ENCODE data around the gene TMEM8B. TPM values are rescaled to one million over a fixed set of nuclear protein-coding genes. Genes with fewer than 3 reads are reported as not detected.
A peak's percentile ranks its signal among the peaks of the same experiment; 100 is the strongest.

The TMEM8B gene, protein sequence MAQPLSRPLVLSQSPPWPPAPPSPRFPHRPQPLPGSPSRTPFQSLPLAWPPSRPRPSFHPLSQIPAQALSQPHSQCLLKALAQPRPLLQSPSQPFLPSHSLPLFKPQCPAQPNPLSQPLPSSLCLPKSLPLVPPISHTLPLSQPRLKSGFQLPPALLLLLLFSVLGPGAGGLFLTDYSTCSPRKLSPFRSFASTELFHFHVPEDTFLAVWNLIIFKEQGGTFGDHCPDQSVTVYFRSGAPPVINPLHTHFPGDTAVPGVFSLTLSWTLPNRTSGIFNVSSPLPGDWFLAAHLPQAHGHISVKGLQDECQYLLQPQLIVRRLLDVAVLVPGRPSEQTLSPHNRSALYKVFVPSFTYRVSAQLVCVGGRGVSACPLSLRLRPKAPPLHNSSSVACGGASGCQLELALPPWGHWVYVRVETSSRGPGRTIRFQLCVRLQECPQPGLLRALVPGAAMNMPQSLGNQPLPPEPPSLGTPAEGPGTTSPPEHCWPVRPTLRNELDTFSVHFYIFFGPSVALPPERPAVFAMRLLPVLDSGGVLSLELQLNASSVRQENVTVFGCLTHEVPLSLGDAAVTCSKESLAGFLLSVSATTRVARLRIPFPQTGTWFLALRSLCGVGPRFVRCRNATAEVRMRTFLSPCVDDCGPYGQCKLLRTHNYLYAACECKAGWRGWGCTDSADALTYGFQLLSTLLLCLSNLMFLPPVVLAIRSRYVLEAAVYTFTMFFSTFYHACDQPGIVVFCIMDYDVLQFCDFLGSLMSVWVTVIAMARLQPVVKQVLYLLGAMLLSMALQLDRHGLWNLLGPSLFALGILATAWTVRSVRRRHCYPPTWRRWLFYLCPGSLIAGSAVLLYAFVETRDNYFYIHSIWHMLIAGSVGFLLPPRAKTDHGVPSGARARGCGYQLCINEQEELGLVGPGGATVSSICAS
- total RNA-seq (2021), result 7.9 and 9.3 TPM in 2 replicates
- long read RNA-seq, partial matches to known transcripts, result 18 of 25 reads
- long read RNA-seq, other reads (novel, unspliced or antisense), result 7 of 25 reads

DNA sequence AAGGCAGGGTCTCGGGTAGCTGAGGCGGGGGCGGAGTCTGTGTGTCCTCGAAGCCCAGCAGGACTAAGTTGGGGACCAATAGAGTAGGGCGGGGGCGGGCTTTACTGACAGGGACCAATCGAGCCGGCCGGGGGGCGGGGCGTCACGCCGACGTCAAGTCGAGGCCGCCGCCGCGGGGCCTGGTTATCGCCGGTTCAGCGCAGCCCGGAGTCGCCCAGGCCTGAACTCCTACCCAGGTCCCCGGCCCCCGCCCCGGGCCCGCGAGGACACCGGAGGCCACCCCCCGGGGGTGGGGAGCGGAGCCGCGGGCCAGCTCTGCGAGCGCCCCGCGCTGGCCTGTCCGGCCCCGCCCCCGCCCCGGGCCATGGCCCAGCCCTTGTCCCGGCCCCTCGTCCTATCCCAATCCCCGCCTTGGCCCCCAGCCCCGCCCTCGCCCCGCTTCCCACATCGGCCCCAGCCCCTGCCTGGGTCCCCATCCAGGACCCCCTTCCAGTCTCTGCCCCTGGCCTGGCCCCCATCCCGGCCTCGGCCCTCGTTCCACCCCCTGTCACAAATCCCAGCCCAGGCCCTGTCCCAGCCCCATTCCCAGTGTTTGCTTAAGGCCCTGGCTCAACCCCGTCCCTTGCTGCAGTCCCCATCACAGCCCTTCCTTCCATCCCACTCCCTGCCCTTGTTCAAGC is at the start of gene TMEM8B:
Gene TMEM8B, plus strand, starts transcription at position 145 of the 680 bp plus-strand sequence. Its CDS starts 220 bp downstream, at position 365.
- Histone ChIP-seq H3K56ac (ENCODE audit: insufficient read length, low read depth, low read length) (no peak within 1 kb of the TSS), H2BK20ac (ENCODE audit: low read depth, low read length, poor library complexity, severe bottlenecking) (no peak within 1 kb of the TSS), H2BK120ac (ENCODE audit: low read depth, low read length, poor library complexity, severe bottlenecking) (no peak within 1 kb of the TSS), H2BK12ac (ENCODE audit: insufficient read length, low read depth, low read length) (no peak within 1 kb of the TSS), H2BK15ac (ENCODE audit: low read depth, low read length) (no peak within 1 kb of the TSS), H4K8ac (replicated peaks; ENCODE audit: insufficient read length, low read depth, low read length) (no peak within 1 kb of the TSS), H3K9me3 (ENCODE audit: control insufficient read depth, low read depth, low read length) (no peaks in the 10 kb centered on the region), H3K4me2 (ENCODE audit: insufficient read depth, insufficient read length, low read length) (peak within 1 kb of the TSS; percentile 77), H3K79me2 (ENCODE audit: insufficient read depth, low read length) (no peaks in the 10 kb centered on the region), H3K4ac (ENCODE audit: low read depth, low read length) (no peak within 1 kb of the TSS), H2AK5ac (ENCODE audit: insufficient read length, low read length) (no peak within 1 kb of the TSS), H3K18ac (ENCODE audit: insufficient read length, low read depth, low read length) (peak within 1 kb of the TSS; percentile 77), H3K4me1 (ENCODE audit: insufficient read depth, low read length) (peaks cover 3% of the 10 kb centered on the region; the same call in 1 of the 2 replicates), H3K23ac (ENCODE audit: insufficient read length, low read depth, low read length) (no peak within 1 kb of the TSS), H3T11ph (ENCODE audit: low read length) (no peak within 1 kb of the TSS), H4K91ac (ENCODE audit: insufficient read length, low read depth, low read length) (no peak within 1 kb of the TSS), H3K27me3 (ENCODE audit: insufficient read depth, low read length) (no peaks in the 10 kb centered on the region), H3K27ac (ENCODE audit: insufficient read length, low read depth, low read length) (no peak within 1 kb of the TSS), H3K14ac (ENCODE audit: insufficient read depth, low read length) (peak within 1 kb of the TSS; percentile 67; the same call in 1 of the 2 replicates), H2AFZ (ENCODE audit: low read length) (peak within 1 kb of the TSS; percentile 97), H3K23me2 (ENCODE audit: insufficient read length, low read depth, low read length, poor library complexity, severe bottlenecking) (peaks cover 12% of the 10 kb centered on the region), H3K79me1 (ENCODE audit: insufficient read depth, low read depth, low read length, poor library complexity, severe bottlenecking) (no peaks in the 10 kb centered on the region), H4K20me1 (ENCODE audit: control insufficient read depth, insufficient read depth, insufficient read length) (no peaks in the 10 kb centered on the region), H2BK5ac (ENCODE audit: insufficient read length, low read length) (no peak within 1 kb of the TSS), H4K5ac (ENCODE audit: insufficient read length, low read depth, low read length) (no peak within 1 kb of the TSS), H3K9ac (ENCODE audit: extremely low read depth, insufficient read length, low read length) (peak within 1 kb of the TSS; percentile 66)
- no peaks in the 10 kb centered on the region for H3K36me3 Mint-ChIP-seq (ENCODE audit: insufficient read depth in 1 of 3, low read depth in 3 of 3)
- TF ChIP-seq, protein P1, sequence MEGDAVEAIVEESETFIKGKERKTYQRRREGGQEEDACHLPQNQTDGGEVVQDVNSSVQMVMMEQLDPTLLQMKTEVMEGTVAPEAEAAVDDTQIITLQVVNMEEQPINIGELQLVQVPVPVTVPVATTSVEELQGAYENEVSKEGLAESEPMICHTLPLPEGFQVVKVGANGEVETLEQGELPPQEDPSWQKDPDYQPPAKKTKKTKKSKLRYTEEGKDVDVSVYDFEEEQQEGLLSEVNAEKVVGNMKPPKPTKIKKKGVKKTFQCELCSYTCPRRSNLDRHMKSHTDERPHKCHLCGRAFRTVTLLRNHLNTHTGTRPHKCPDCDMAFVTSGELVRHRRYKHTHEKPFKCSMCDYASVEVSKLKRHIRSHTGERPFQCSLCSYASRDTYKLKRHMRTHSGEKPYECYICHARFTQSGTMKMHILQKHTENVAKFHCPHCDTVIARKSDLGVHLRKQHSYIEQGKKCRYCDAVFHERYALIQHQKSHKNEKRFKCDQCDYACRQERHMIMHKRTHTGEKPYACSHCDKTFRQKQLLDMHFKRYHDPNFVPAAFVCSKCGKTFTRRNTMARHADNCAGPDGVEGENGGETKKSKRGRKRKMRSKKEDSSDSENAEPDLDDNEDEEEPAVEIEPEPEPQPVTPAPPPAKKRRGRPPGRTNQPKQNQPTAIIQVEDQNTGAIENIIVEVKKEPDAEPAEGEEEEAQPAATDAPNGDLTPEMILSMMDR (conservative IDR thresholded peaks at IDR 0.05), result no peak
- peaks cover 2% of the 10 kb centered on the region for H3K27me3 Mint-ChIP-seq (ENCODE audit: low read depth)
- WGBS (ENCODE audit: extremely low coverage, insufficient read length, low lambda C conversion rate), result no CpG with 5 or more reads among the region's 53 CpGs
- peak; percentile 97 for DNase-seq
- H3K9me3 Mint-ChIP-seq, result no peaks in the 10 kb centered on the region; a peak in 1 of 5 replicates
- peaks cover 27 to 32% of the 10 kb centered on the region in 2 experiments for H3K4me1 Mint-ChIP-seq
- H3K27ac Mint-ChIP-seq, result peak within 1 kb of the TSS; percentile 65 to 95 (median 94); a peak in 6 of 7 replicates
- peak within 1 kb of the TSS; percentile 77 to 87 for H3K4me3 Mint-ChIP-seq
